Gastrocnemius medialis (tissue), 4 donors: Measurements from ENCODE around the gene OS9. TPM values are rescaled to one million over a fixed set of nuclear protein-coding genes. Genes with fewer than 3 reads are reported as not detected.

Source experiments
- ATAC-seq, 2 donors: fragments of 150-250 bp; one replicate each; pipeline ENCODE4 v1.9.1; 2016
- DNase-seq, 2 donors: peaks; one replicate each; pipeline ENCODE4 v3.0.0-alpha.2; 2019
- H3K27ac ChIP-seq, 4 donors: fragments of 200-600 bp; sonication (generic); 1 replicate in 1 of 4; 2 replicates in 3 of 4; pipeline ENCODE4 v1.5.1; 2016 to 2018; ENCODE audit warnings: mild to moderate bottlenecking in 2 of 4, moderate library complexity in 1 of 4
- H3K27me3 ChIP-seq, 3 donors: fragments of 200-600 bp; sonication (generic) in 2 of 3; 1 replicate in 1 of 3; 2 replicates in 2 of 3; pipeline versions ENCODE4 v1.5.1 to v1.6.0; 2016 to 2019; ENCODE audit warnings: mild to moderate bottlenecking in 1 of 3, moderate library complexity in 1 of 3
- H3K36me3 ChIP-seq, 2 donors: fragments of 200-600 bp; sonication (generic) in 1 of 2; one replicate each; pipeline ENCODE4 v1.5.1; 2017 to 2018
- H3K4me1 ChIP-seq, 2 donors: fragments of 200-600 bp; sonication (generic) in 1 of 2; one replicate each; pipeline ENCODE4 v1.5.1; 2016 to 2017; ENCODE audit warnings: mild to moderate bottlenecking in 2 of 2
- H3K4me3 ChIP-seq, 4 donors: fragments of 200-600 bp; sonication (generic) in 3 of 4; 1 replicate in 1 of 4; 2 replicates in 3 of 4; pipeline ENCODE4 v1.5.1; 2016 to 2019; ENCODE audit warnings: mild to moderate bottlenecking in 2 of 4
- H3K9me3 ChIP-seq, 3 donors: fragments of 200-600 bp; sonication (generic) in 2 of 3; 1 replicate in 1 of 3; 2 replicates in 2 of 3; pipeline ENCODE4 v1.5.1; 2016 to 2019
- CTCF ChIP-seq, 5 experiments: fragments of 450-650 bp in 3 of 5; fragments of 200-600 bp in 2 of 5; sonication (generic) in 2 of 5; IDR thresholded peaks in 4 of 5; conservative IDR thresholded peaks in 1 of 5; 1 replicate in 4 of 5; 2 replicates in 1 of 5; pipeline ENCODE4 v1.5.1; 2016 to 2019; ENCODE audit warnings: antibody characterized with exemption in 5 of 5, mild to moderate bottlenecking in 3 of 5, moderate library complexity in 3 of 5
- POLR2A ChIP-seq, 2 donors: fragments of 450-650 bp; IDR thresholded peaks; one replicate each; pipeline ENCODE4 v1.6.1; 2017; ENCODE audit warnings: antibody characterized with exemption in 2 of 2, mild to moderate bottlenecking in 2 of 2, moderate library complexity in 2 of 2
- in situ Hi-C, 4 donors: fragments of 200-750 bp; cut with MboI; loops; one replicate each; pipeline versions ENCODE4 v1.15.0 to v1.8.0; 2017; ENCODE audit warnings: low sequenced_read_pairs in 4 of 4
- intact Hi-C: fragments of 100-400 bp; cut with DNase I; formaldehyde crosslinking; loops from one replicate; pipeline ENCODE4 v1.15.1; 2023; ENCODE audit warnings: low total_unique reads
- total RNA-seq, 4 donors: library from RNA; depleted of rRNA; stranded (reverse); fragments of >200 nt; gene quantifications; one replicate each; pipeline versions ENCODE4 v1.1.0 to v1.2.3, GENCODE V29; 2016

The OS9 gene
- total RNA-seq, 4 donors from 2014 or later, result 77.0 to 152 (median 106) TPM

- DNase-seq, result no peak
- Histone ChIP-seq H3K4me3 (no peak overlapping the region), H3K36me3 (peaks cover 5 to 32% of the 10 kb centered on the region in 2 donors), H3K27ac (no peak overlapping the region), H3K9me3 (no peaks in the 10 kb centered on the region), H3K27me3 (peaks cover 22 to 35% (median 35%) of the 10 kb centered on the region in 3 donors), H3K4me1 (peaks cover 4 to 19% of the 10 kb centered on the region in 2 donors)
- intact Hi-C loops, result no loop called here
- in situ Hi-C loops, result no loop called here
- no peak for ATAC-seq
- TF ChIP-seq POLR2A (IDR thresholded peaks at IDR 0.05) (no peak), CTCF (IDR thresholded peaks at IDR 0.05 in 4 of 5, conservative IDR thresholded peaks at IDR 0.05 in 1 of 5) (no peak)
Observed at GRCh38 chr12:57722716-57723629, 29.0 kb downstream of the OS9 start.

DNA sequence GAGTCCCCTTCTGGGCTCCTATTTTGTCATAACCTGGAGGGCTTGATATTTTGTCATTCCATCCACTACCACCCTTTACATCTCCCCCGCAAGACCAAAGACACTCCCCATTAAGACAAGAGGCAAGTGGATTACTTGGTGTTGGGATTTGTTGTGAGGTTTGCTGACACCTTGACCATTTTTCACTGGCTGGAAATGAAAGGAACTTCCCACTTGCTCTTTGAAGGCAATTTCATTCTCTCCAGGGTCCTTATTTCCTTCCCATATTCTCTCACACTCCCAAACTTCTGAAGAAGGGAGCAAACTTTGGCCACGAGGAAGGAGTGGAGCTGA, 29.7 kb downstream of the OS9 start:
- in situ Hi-C loops (no loop called here), intact Hi-C loops (no loop called here)
- no peak for ATAC-seq

GRCh38 chr12:57724003-57724935, 30.3 kb downstream of the OS9 start:
- TF ChIP-seq CTCF (IDR thresholded peaks at IDR 0.05 in 4 of 5, conservative IDR thresholded peaks at IDR 0.05 in 1 of 5) (no peak), POLR2A (IDR thresholded peaks at IDR 0.05) (no peak)
- H3K27me3 ChIP-seq, result peaks cover 25 to 41% (median 39%) of the 10 kb centered on the region in 3 donors

More for the DNA sequence above, 29.7 kb downstream of the OS9 start:
- peaks cover 25 to 41% (median 37%) of the 10 kb centered on the region in 3 donors for H3K27me3 ChIP-seq
- H3K4me1 ChIP-seq, result peaks cover 4 to 19% of the 10 kb centered on the region in 2 donors
- no peak for TF ChIP-seq CTCF (IDR thresholded peaks at IDR 0.05 in 4 of 5, conservative IDR thresholded peaks at IDR 0.05 in 1 of 5)
- TF ChIP-seq POLR2A (IDR thresholded peaks at IDR 0.05), result no peak
- peaks cover 5 to 26% of the 10 kb centered on the region in 2 donors for H3K36me3 ChIP-seq
- H3K4me3 ChIP-seq, result no peak overlapping the region
- no peak for DNase-seq
- no peaks in the 10 kb centered on the region for H3K9me3 ChIP-seq
- H3K27ac ChIP-seq, result no peak overlapping the region

DNA sequence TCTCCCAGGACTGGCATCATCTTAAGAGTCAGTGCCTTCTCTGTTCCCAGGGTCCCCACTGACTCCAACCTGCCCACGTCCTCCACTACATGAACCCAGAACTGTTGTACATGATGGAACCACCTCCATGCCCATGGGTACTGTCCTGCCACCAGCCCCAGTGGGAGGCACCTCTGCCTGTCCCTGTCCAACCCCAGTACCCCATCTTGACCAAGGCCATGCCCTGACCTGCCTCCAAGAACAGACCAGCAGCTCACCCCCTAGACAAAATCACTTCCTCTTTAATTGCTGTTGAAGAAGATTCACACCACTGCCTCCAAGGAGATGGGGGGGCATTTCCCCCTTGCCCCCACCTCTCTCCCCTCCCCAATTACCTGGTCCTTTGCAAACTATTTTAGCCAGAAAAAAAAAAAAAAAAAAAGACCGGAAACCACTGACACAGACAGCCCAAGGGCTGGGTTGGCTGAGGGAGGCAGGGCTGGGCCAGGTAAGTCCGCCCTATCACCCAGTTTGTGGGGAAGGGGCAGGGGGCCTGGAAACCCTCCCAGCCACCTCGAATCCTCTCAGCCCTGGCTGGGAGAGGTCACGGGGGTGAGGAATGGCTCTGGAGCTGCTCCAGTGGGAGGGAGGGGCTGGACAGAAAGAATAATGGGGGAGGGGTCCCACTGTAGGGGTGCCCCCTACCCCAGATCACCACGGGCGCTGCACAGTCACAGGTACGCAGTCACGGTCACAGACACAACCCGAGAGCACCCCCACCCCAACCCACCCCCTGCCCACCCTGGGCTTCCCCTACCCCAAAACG, 31.2 kb downstream of the OS9 start:
- in situ Hi-C loops, result no loop called here
- DNase-seq (no peak), ATAC-seq (no peak)
- H3K4me1 ChIP-seq, result peaks cover 4 to 19% of the 10 kb centered on the region in 2 donors
- H3K9me3 ChIP-seq, result no peaks in the 10 kb centered on the region
- peaks cover 0 to 11% of the 10 kb centered on the region in 2 donors for H3K36me3 ChIP-seq
- H3K27ac ChIP-seq, result no peak overlapping the region
- H3K4me3 ChIP-seq, result no peak overlapping the region
- peaks cover 27 to 42% (median 41%) of the 10 kb centered on the region in 3 donors for H3K27me3 ChIP-seq
- intact Hi-C loops, result no loop called here
- TF ChIP-seq POLR2A (IDR thresholded peaks at IDR 0.05), result no peak
- no peak for TF ChIP-seq CTCF (IDR thresholded peaks at IDR 0.05 in 4 of 5, conservative IDR thresholded peaks at IDR 0.05 in 1 of 5)

More at GRCh38 chr12:57724003-57724935, 30.3 kb downstream of the OS9 start:
- H3K27ac ChIP-seq, result no peak overlapping the region
- intact Hi-C loops (no loop called here), in situ Hi-C loops (no loop called here)
- DNase-seq (no peak), ATAC-seq (no peak)
- peaks cover 2 to 19% of the 10 kb centered on the region in 2 donors for H3K36me3 ChIP-seq
- H3K9me3 ChIP-seq, result no peaks in the 10 kb centered on the region
- H3K4me1 ChIP-seq, result peaks cover 4 to 19% of the 10 kb centered on the region in 2 donors
- no peak overlapping the region for H3K4me3 ChIP-seq
